Measurements from ENCODE around the gene TAAR2. TPM values are rescaled to one million over a fixed set of nuclear protein-coding genes. Genes with fewer than 3 reads are reported as not detected.

TAAR2 gene
- total and polyA plus RNA-seq, 2 experiments from 2014 or later = not detected

- WGBS, 2 experiments (ENCODE audit: low coverage in 1 of 2, low lambda C conversion rate in 2 of 2, missing lambda C conversion rate in 2 of 2) = 18 to 21% methylated on average over 2 of the region's 2 CpGs
Observed at GRCh38 chr6:132587424-132587823, 36.7 kb downstream of the TAAR2 start.

GRCh38 chr6:132584698-132585097 lies 39.4 kb downstream of the TAAR2 start:
- no peak for TF ChIP-seq EZH2 (IDR thresholded peaks at IDR 0.05; ENCODE audit: insufficient read depth, poor library complexity, severe bottlenecking)
- TF ChIP-seq EZH2phosphoT487 (IDR thresholded peaks at IDR 0.05; ENCODE audit: insufficient read depth, low read depth) = no peak
- 17 to 20% methylated on average over 1 of the region's 1 CpG for WGBS, 2 experiments (ENCODE audit: low coverage in 1 of 2, low lambda C conversion rate in 2 of 2, missing lambda C conversion rate in 2 of 2)
- Histone ChIP-seq H3K9me2 (ENCODE audit: insufficient read depth) (no peaks in the 10 kb centered on the region), H3K4me1 (ENCODE audit: insufficient read depth) (no peaks in the 10 kb centered on the region), H4K20me1 (ENCODE audit: insufficient read depth) (no peaks in the 10 kb centered on the region), H3K79me2 (ENCODE audit: insufficient read depth) (no peaks in the 10 kb centered on the region), H3F3A (ENCODE audit: insufficient read depth) (no peaks in the 10 kb centered on the region), H3K9ac (no peak overlapping the region), H3K27ac (no peak overlapping the region), H3K9me3 (ENCODE audit: low read depth) (no peaks in the 10 kb centered on the region), H3K36me3 (ENCODE audit: low read depth) (no peaks in the 10 kb centered on the region), H2AFZ (no peak overlapping the region), H3K4me3 (no peak overlapping the region), H3K27me3 (replicated peaks; ENCODE audit: insufficient read depth) (peaks cover 13% of the 10 kb centered on the region; the same call in 1 of the 2 replicates), H3K4me2 (ENCODE audit: unreplicated experiment) (no peak overlapping the region)
- no peak for DNase-seq
- in situ Hi-C loops (cut with MboI) = no loop called here

More at GRCh38 chr6:132587424-132587823, 36.7 kb downstream of the TAAR2 start:
- no peak overlapping the region for H3K4me2 ChIP-seq (ENCODE audit: unreplicated experiment)
- H2AFZ ChIP-seq = no peak overlapping the region
- peaks cover 18% of the 10 kb centered on the region; the same call in 1 of the 2 replicates for H3K27me3 ChIP-seq (replicated peaks; ENCODE audit: insufficient read depth)
- H3K27ac ChIP-seq = no peak overlapping the region
- no peaks in the 10 kb centered on the region for H3K9me2 ChIP-seq (ENCODE audit: insufficient read depth)
- no peaks in the 10 kb centered on the region for H3F3A ChIP-seq (ENCODE audit: insufficient read depth)
- no peaks in the 10 kb centered on the region for H4K20me1 ChIP-seq (ENCODE audit: insufficient read depth)
- TF ChIP-seq EZH2 (IDR thresholded peaks at IDR 0.05; ENCODE audit: insufficient read depth, poor library complexity, severe bottlenecking) (no peak), EZH2phosphoT487 (IDR thresholded peaks at IDR 0.05; ENCODE audit: insufficient read depth, low read depth) (no peak)
- no peak overlapping the region for H3K4me3 ChIP-seq
- in situ Hi-C loops (cut with MboI) = no loop called here
- H3K9ac ChIP-seq = no peak overlapping the region
- H3K36me3 ChIP-seq (ENCODE audit: low read depth) = no peaks in the 10 kb centered on the region
- DNase-seq = no peak
- H3K4me1 ChIP-seq (ENCODE audit: insufficient read depth) = no peaks in the 10 kb centered on the region
- H3K9me3 ChIP-seq (ENCODE audit: low read depth) = no peaks in the 10 kb centered on the region
- no peaks in the 10 kb centered on the region for H3K79me2 ChIP-seq (ENCODE audit: insufficient read depth)

DNA sequence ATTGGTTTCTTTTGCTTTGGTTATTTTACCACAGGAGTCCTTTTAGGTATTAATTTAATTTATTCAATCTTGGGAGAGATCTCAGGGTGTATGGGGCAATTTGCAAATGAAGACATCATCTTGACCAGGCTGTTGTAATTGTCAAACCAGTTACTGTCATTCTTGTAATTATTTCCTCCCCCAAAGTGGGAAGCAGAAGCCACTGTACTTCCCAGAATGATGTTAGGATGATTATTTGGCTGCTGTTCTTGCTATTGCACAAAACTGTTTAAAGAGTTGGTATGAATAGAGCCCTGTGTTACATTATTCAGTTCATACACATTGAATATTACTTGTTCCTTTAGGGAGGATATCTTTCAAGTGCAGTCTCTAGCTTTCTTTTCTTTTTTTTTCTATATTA lies 52.3 kb downstream of the TAAR2 start:
- Histone ChIP-seq H3K36me3 (ENCODE audit: low read depth) (no peaks in the 10 kb centered on the region), H3K27ac (no peak overlapping the region)
- TF ChIP-seq EZH2phosphoT487 (IDR thresholded peaks at IDR 0.05; ENCODE audit: insufficient read depth, low read depth) (no peak), EZH2 (IDR thresholded peaks at IDR 0.05; ENCODE audit: insufficient read depth, poor library complexity, severe bottlenecking) (no peak)

GRCh38 chr6:132570221-132570777 lies 53.8 kb downstream of the TAAR2 start, which contains the start of gene TAAR6:
TSS of gene TAAR6 (plus strand) at chr6:132570322. CDS start at chr6:132570322, 0 bp downstream.
- TF ChIP-seq EZH2 (IDR thresholded peaks at IDR 0.05; ENCODE audit: insufficient read depth, poor library complexity, severe bottlenecking) (no peak), EZH2phosphoT487 (IDR thresholded peaks at IDR 0.05; ENCODE audit: insufficient read depth, low read depth) (no peak)
- Histone ChIP-seq H2AFZ (no peak within 1 kb of the TSS), H3K27ac (no peak within 1 kb of the TSS), H3K4me3 (no peak within 1 kb of the TSS), H3K9me2 (ENCODE audit: insufficient read depth) (no peaks in the 10 kb centered on the region), H4K20me1 (ENCODE audit: insufficient read depth) (no peaks in the 10 kb centered on the region), H3F3A (ENCODE audit: insufficient read depth) (no peaks in the 10 kb centered on the region), H3K4me1 (ENCODE audit: insufficient read depth) (no peaks in the 10 kb centered on the region), H3K79me2 (ENCODE audit: insufficient read depth) (no peaks in the 10 kb centered on the region), H3K27me3 (replicated peaks; ENCODE audit: insufficient read depth) (peaks cover 63% of the 10 kb centered on the region), H3K4me2 (ENCODE audit: unreplicated experiment) (no peak within 1 kb of the TSS), H3K9ac (no peak within 1 kb of the TSS), H3K36me3 (ENCODE audit: low read depth) (no peaks in the 10 kb centered on the region), H3K9me3 (ENCODE audit: low read depth) (no peaks in the 10 kb centered on the region)
- in situ Hi-C loops (cut with MboI) = no loop called here
- DNase-seq = no peak
- 49 to 55% methylated on average over 15 of the region's 15 CpGs for WGBS, 2 experiments (ENCODE audit: low coverage in 1 of 2, low lambda C conversion rate in 2 of 2, missing lambda C conversion rate in 2 of 2)

More for the DNA sequence above, 52.3 kb downstream of the TAAR2 start:
- in situ Hi-C loops (cut with MboI) = no loop called here
- H3K4me1 ChIP-seq (ENCODE audit: insufficient read depth) = no peaks in the 10 kb centered on the region
- no peak for DNase-seq
- H3F3A ChIP-seq (ENCODE audit: insufficient read depth) = no peaks in the 10 kb centered on the region
- no peak overlapping the region for H2AFZ ChIP-seq
- no peaks in the 10 kb centered on the region for H3K9me2 ChIP-seq (ENCODE audit: insufficient read depth)
- peaks cover 61% of the 10 kb centered on the region for H3K27me3 ChIP-seq (replicated peaks; ENCODE audit: insufficient read depth)
- no peak overlapping the region for H3K4me3 ChIP-seq
- no peaks in the 10 kb centered on the region for H3K9me3 ChIP-seq (ENCODE audit: low read depth)
- no peaks in the 10 kb centered on the region for H4K20me1 ChIP-seq (ENCODE audit: insufficient read depth)
- no peaks in the 10 kb centered on the region for H3K79me2 ChIP-seq (ENCODE audit: insufficient read depth)
- no peak overlapping the region for H3K9ac ChIP-seq
- H3K4me2 ChIP-seq (ENCODE audit: unreplicated experiment) = no peak overlapping the region

Measured in GM23248 (cell line).